HG02938 (cell line): Measurements from ENCODE around the gene DTNBP1.

Experiments
- ATAC-seq: cut with Tn5 transposase; IDR thresholded peaks from one replicate; pipeline ENCODE4 v1.9.1; 2021; ENCODE audit warnings: mild to moderate bottlenecking, moderate library complexity; ENCODE audit not compliant: unreplicated experiment

The DTNBP1 gene

GRCh38 chr6:15662326-15663129, at the start of gene DTNBP1:
TSS of gene DTNBP1 (minus strand) at chr6:15663028. CDS start at chr6:15662869, 159 bp downstream.
- peak; percentile 69 for ATAC-seq

- ATAC-seq, result no peak
These were observed 46.9 kb upstream of the DTNBP1 start for GRCh38 chr6:15709651-15710269.

- ATAC-seq, result no peak
These were observed 45.4 kb upstream of the DTNBP1 start for GRCh38 chr6:15708231-15708630.

GRCh38 chr6:15705981-15706380, 43.2 kb upstream of the DTNBP1 start:
- no peak for ATAC-seq

- ATAC-seq, result no peak
These were observed 35.6 kb upstream of the DTNBP1 start for GRCh38 chr6:15698471-15698870.

GRCh38 chr6:15697895-15698294, 35.1 kb upstream of the DTNBP1 start:
- ATAC-seq, result no peak

GRCh38 chr6:15691250-15691869, 28.5 kb upstream of the DTNBP1 start:
- ATAC-seq, result peak; percentile 90

- no peak for ATAC-seq
These were observed 27.7 kb upstream of the DTNBP1 start for GRCh38 chr6:15690510-15690909.

GRCh38 chr6:15689586-15690482, 27.0 kb upstream of the DTNBP1 start:
- no peak for ATAC-seq

GRCh38 chr6:15685619-15686018, 22.8 kb upstream of the DTNBP1 start:
- no peak for ATAC-seq

GRCh38 chr6:15682965-15683822, 20.4 kb upstream of the DTNBP1 start:
- ATAC-seq, result peak; percentile 78

GRCh38 chr6:15681946-15682345, 19.1 kb upstream of the DTNBP1 start:
- no peak for ATAC-seq

GRCh38 chr6:15678514-15678913, 15.7 kb upstream of the DTNBP1 start:
- ATAC-seq, result no peak

GRCh38 chr6:15677822-15678221, 15.0 kb upstream of the DTNBP1 start:
- ATAC-seq, result no peak

- no peak for ATAC-seq
These were observed 12.8 kb upstream of the DTNBP1 start for GRCh38 chr6:15675536-15676220.

- ATAC-seq, result no peak
These were observed 12.0 kb upstream of the DTNBP1 start for GRCh38 chr6:15674690-15675386.

- no peak for ATAC-seq
These were observed 10.8 kb upstream of the DTNBP1 start for GRCh38 chr6:15673666-15674065.

GRCh38 chr6:15672818-15673217, 10.0 kb upstream of the DTNBP1 start:
- ATAC-seq, result no peak

- no peak for ATAC-seq
These were observed 9.5 kb upstream of the DTNBP1 start for GRCh38 chr6:15672291-15672690.
